Panc1 (cell line): Measurements from ENCODE around the gene TUBB1.

Experiments
- POLR2AphosphoS5 ChIP-seq: IDR thresholded peaks from 2 replicates; pipeline ENCODE4 v1.6.1; 2012; ENCODE audit warnings: mild to moderate bottlenecking, low read depth, low read length, moderate library complexity
- TCF7L2 ChIP-seq: IDR thresholded peaks from 2 replicates; pipeline ENCODE4 v1.6.1; 2011; ENCODE audit warnings: mild to moderate bottlenecking, low read depth, low read length, inconsistent platforms
- TF ChIP-seq, protein P1 (sequence below), 2 experiments: IDR thresholded peaks; 2 replicates each; pipeline ENCODE4 v1.6.1; 2011 to 2012; ENCODE audit warnings: low read depth in 2 of 2, control low read depth in 1 of 2, low read length in 1 of 2, mild to moderate bottlenecking in 1 of 2, moderate library complexity in 1 of 2; ENCODE audit not compliant: insufficient read depth in 1 of 2
- TF ChIP-seq, protein P2 (sequence below): fragments of 450-650 bp; IDR thresholded peaks from 2 replicates; pipeline ENCODE4 v1.5.1; 2017; ENCODE audit warnings: mild to moderate bottlenecking

DNA sequence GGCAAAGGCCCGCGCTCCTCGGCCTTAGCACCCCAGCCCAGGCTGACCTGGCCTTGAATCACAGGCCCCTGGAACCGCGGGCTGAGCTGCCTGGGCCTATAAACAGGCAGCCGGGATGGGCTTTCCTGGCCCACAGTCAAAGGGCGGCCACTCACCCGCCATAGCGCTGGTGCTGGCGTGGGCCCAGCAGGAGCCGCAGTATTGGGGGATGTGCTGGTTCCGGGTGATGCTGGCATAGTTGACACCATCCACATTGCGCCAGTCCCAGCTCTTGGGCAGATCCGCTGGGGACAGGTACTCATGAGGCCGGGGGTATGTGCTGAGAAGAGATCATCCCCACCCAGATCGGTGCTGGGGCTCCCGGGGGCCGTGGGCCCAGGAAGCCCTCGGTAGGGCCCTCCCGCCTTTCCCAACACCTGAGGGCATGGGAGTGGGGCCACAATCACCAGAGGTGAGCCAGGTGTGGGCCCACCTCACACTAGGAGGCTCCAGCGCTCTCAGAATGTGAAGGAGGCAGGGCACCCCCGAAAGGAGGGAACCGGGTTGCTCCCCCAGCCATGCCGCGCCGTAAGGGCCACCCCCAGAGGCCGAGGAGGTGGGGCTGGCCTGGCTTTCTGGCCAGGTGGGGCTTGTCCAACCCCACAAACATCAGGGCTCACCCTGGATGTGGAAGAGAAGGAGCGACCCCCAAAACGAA lies 12.9 kb upstream of the TUBB1 start:
- TF ChIP-seq, protein P1, sequence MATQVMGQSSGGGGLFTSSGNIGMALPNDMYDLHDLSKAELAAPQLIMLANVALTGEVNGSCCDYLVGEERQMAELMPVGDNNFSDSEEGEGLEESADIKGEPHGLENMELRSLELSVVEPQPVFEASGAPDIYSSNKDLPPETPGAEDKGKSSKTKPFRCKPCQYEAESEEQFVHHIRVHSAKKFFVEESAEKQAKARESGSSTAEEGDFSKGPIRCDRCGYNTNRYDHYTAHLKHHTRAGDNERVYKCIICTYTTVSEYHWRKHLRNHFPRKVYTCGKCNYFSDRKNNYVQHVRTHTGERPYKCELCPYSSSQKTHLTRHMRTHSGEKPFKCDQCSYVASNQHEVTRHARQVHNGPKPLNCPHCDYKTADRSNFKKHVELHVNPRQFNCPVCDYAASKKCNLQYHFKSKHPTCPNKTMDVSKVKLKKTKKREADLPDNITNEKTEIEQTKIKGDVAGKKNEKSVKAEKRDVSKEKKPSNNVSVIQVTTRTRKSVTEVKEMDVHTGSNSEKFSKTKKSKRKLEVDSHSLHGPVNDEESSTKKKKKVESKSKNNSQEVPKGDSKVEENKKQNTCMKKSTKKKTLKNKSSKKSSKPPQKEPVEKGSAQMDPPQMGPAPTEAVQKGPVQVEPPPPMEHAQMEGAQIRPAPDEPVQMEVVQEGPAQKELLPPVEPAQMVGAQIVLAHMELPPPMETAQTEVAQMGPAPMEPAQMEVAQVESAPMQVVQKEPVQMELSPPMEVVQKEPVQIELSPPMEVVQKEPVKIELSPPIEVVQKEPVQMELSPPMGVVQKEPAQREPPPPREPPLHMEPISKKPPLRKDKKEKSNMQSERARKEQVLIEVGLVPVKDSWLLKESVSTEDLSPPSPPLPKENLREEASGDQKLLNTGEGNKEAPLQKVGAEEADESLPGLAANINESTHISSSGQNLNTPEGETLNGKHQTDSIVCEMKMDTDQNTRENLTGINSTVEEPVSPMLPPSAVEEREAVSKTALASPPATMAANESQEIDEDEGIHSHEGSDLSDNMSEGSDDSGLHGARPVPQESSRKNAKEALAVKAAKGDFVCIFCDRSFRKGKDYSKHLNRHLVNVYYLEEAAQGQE (IDR thresholded peaks at IDR 0.05; ENCODE audit: insufficient read depth in 1 of 2, low read depth in 2 of 2, low read length in 1 of 2), result no peak
- TF ChIP-seq POLR2AphosphoS5 (no peak), TCF7L2 (no peak)
- TF ChIP-seq, protein P2, sequence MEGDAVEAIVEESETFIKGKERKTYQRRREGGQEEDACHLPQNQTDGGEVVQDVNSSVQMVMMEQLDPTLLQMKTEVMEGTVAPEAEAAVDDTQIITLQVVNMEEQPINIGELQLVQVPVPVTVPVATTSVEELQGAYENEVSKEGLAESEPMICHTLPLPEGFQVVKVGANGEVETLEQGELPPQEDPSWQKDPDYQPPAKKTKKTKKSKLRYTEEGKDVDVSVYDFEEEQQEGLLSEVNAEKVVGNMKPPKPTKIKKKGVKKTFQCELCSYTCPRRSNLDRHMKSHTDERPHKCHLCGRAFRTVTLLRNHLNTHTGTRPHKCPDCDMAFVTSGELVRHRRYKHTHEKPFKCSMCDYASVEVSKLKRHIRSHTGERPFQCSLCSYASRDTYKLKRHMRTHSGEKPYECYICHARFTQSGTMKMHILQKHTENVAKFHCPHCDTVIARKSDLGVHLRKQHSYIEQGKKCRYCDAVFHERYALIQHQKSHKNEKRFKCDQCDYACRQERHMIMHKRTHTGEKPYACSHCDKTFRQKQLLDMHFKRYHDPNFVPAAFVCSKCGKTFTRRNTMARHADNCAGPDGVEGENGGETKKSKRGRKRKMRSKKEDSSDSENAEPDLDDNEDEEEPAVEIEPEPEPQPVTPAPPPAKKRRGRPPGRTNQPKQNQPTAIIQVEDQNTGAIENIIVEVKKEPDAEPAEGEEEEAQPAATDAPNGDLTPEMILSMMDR, result no peak
